AG08395 (cell line): ENCODE measurements around the gene LSP1.
A peak's percentile ranks its signal among the peaks of the same experiment; 100 is the strongest.

ENCODE experiments used
- DNase-seq: peaks from one replicate; pipeline ENCODE4 v3.0.0; 2012; ENCODE audit warnings: mixed read lengths, low spot score

Gene LSP1

DNA sequence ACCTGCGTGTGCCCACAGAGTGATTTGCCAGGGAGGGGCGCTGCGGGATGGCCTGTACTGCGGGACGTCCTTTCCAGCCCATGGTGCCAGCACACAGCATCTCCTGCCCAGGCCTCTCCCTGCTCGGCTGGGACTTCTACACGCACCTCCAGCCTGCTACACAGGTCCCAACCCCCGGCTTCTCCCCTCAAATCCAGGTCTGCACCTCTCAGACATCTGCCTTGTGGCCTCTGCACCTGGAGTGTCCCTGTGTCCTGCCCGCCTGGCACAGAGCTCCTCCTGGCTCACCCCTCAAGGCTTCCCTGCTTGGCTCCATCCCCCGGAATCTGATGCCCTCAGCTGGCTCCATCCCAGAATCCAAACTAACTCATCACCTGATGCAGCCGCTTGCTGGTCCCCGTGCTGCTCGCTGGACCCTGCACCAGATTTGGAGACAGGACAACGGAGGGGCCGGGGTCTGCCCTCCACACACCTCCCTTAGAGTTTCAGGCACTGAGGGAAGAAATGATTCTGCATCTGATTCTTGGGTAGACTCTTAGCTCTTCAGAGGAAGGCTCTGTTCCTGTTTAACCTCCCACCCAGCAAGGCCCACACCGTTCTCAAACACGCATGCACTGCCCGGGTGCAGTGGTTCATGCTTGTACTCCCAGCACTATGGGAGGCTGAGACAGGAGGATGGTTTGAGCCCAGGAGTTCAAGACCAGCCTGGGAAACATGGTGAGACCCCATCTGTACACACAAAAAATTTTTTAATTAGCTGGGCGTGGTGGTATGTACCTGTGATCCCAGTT is 4.0 kb upstream of the LSP1 start:
- no peak for DNase-seq

DNA sequence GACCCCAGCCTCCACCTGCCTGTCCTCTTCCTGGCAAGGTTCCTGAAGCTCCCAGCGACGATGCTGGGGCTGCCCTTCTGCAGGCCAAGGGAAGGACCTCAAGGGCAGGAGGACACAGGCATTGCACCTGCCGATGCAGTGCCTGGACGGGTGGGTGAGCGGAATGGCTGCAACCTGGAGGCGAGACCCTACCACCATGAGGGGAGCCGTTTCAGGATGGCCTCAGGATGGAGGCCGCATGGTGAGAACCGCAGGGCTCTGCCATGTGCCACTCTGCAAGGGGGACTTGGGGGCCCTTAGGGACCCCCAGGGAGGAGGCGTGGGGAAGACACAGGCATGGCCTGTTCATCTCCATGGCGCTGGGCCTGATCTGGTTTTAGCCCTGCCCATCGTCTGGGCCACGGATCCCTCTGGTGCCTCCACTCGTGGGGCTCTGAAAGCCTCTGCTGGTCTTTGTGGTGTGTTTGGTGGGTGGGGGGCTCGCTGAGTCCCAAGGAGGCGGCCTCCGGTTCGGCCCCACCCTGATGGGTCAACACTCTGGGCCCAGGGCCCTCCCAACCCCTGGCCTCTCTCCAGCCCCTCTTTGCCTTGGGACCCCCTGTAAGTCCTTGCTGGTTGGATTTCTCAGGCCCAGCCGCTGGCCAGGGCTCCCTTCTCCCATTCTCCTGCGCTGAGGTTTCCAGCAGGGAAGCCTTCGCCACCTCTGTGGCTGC is 1.3 kb upstream of the LSP1 start:
- DNase-seq = no peak

DNA sequence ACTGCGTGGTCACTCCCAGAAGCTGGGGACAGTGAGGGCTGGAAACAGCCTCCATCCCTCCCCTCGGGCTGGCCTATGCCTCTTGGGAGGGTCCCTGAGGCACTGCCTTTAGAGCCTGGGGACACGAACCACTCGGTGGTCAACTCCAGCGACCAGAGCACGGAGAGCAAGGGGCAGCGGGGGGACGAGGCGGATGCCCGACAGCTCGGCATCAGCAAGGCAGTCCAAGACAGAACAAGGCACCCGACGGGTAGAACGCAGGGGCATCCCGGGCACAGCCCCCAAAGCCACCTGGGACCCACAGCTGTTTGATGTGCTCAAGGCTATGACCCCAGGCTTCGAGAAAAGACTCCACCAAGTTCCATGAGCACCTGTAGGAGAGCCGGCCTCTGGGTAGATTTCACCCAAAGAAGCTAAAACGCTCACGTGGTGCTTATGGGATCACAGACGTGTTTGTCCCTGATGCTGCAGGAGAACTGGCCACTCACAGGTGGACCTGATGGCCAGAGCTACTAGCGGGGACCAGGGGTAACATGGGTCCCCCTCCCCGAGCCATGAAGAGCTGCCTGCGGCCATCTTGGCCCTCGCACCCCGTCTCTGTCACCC is 510 bp upstream of the LSP1 start:
- no peak for DNase-seq

DNA sequence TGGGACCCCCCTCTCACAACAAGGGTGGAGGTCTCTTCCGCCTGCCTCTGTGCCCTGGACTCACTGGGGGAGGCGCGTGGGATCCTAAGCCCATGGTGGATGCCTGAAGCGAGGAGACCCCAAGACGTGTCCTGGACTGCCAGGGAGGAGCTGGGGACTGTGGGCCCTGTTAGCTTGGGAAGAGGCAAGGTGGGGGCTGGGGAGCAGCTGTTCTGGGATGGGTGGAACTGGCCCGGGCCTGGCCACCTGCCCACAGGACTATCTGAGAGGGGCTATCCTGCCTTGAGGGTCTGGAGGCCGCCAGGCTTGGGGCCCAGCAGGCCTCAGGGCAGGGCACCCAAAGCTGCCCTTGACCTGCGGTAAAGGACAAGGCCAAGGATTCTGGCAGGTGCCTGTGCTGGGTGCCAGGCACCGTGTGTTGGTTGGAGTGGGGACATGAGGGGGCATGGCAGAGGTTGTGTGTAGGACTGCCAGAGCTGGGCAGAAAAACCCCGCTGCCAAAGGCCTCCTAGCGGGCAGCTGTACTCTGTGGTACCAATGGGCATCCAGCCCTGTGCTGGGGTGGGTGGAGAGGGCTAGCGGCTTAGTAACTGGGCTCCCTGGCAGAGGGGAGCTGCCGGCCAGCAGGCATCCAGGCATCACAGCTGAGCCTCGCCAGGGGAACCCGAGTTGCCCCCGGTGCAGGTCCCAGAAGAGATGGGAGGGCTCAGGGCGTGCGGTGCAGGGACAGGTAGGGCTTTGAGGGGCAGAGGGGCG is 670 bp downstream of the LSP1 start:
- no peak for DNase-seq

DNA sequence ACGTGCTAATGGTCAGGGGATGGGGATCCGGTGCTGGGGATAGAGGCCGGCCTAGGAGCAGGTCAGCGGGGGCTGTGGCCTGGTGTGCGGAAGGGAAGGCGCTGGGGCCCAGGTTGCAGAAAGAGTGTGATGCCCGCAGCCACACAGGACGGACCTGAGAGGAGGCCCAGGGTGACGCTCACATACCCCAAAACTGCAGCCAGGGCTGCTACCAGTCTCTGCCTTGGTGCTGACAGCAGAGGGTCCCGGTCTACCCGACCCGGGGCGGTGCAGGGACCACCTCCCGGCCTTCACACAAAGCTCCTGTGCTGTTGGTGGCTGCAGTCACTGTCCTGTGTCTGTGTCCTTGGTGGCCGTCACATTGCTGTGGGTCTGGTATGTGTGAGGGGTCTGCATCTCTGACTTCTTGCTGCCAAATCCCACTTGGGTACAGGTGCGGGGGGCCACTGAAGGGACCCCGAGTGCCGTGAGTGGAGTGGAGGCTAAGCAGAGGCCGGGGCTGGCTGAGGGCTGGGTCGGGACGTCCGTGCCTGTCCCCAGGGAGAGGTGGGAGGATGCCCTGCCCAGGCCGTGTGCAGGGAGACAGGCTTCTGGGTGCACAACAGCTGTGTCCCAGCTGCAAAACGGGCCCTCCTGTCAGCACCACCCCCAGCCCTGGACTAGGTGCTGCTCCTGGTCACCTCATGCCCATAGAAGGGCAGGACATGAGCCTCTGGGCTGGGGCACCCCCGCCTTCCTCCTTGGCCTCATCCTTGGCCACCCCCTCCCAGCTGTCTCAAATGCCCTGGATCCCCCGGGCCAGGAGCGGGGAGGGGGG is 1.5 kb downstream of the LSP1 start:
- no peak for DNase-seq

DNA sequence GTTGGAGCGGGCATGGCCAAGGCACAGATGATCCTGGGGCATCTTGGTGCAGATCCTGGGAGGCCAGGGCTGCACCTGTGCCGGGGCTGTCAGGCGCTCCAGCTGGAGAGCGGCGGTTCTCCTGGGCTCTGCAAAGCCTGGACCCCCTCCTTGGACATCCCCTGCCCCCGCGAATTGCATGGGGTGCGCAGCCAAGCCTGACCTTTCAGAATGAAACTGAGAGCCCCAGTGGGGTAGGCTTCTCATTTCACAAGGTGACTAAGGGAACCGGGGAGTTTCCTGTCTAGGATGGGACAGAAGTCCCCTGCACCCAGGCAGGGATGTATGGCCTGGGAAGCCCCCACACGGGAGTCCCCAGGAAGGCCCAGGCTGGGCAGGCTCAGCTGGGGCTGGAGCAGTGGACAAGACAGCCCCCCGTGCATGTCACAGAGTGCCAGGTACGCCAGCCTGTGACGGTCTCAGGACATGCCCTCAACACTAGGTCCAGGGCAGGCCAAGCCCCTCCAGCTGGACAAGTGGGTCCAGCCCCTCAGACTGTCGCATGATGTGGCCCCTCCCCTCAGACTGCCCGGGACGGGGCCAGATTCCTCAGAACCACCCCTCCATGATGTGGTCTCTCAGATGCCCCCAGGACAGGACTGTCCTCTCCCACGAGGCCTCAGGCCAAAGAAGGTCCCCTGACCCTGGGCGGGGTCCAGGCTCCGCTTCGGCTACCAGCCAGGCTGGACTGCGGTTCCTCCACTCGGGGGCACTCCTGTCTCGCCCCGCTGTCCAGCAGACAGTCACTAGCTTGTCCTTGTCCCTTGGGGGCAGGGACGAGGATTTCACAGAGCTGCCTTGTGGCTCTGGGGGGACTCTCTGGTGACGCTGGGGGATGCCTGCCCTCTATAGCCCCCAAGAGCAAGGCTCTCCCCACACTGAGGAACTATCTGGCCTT is 2.3 kb downstream of the LSP1 start:
- DNase-seq = no peak

DNA sequence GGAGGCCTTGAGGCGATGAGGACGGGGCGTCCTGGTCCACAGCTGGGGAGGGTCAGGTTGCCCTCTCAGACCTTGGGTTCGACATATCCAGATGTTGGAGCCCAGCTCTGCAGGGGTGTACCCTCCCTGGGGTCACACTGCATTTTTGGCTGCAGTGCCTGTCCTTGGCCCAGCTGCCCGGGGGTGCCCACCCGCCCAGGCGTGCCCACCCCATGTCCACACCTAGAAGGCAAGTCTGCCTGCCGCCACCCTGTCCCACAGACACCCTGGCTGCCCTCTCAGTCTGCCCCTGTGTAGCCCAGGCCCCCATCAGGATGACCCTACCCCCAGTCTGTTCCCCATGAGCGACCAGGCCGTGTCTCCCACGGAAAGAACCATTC is 3.0 kb downstream of the LSP1 start:
- DNase-seq = no peak

DNA sequence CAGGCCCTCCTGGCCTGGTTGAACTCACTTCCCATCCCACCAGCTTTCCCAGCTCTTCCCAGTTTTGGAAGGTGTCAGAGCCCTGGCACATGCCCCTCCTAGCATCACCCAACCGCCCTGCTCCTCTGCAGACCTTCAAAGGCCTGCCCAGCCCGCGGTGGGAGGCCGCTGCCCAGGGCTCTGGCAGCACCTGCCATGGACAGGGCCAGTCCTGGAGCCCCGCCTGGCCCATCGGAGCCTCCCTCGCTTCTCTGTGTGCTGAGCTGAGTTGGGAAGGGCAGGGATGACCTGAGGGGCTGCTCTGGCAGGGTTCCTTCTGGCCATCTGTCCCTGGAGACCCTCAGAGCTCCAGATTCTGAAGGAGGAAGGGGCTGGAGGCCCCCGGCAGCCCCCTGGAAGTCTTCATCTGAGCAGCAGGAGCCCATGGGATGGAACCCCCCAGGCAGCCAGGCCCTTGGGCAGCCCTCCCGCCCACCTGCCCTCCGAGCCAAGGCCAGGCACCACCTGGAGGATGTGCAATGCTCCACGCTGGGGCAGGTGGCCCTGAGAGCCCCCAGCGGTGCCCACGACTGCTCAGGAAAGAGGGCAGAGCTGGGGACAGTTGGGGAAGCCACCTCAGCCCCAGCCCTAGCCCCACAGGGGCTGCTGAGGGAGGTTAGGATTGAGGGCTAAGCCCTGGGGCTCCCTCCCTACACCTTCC is 3.6 kb downstream of the LSP1 start:
- no peak for DNase-seq

DNA sequence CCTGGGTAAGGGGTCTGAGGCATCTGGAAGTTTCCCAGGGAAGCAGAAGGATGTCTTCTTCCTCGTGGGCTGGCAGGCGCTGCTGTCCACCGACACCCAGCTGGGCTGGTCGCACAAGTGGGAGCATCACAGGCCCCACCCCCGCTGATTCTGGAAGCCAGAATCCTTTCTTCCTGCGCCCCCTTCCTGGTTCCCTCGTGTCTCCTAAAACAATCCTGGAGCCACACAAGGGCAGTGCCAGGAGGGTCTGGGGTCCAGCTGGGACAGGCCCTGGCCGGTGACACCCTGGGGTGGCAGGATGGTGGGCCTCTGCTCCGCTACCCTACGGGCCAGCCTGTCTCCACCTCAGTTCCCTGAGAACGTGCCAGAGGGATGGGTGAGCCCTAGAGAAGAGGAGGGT is 4.2 kb downstream of the LSP1 start:
- DNase-seq = no peak

DNA sequence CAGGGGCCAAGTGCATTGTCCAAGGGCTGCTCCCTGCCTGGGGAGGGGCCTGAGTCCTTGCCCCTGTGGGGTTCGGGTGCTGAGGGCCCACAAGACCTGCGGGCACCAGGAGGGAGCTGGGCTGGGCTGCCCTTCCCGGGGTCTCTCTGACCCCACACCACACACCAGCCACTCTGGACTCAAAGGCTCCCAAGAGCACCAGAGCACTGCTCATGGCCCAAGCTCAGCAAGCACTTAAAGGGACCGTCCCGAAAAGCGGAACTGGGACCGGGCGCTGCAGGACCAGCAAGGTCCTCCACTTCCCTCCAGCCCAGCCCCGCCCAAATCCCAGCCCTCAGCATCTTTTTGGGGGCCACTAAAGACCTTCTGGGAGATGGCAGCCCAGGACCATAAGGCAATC is 5.3 kb downstream of the LSP1 start:
- no peak for DNase-seq

DNA sequence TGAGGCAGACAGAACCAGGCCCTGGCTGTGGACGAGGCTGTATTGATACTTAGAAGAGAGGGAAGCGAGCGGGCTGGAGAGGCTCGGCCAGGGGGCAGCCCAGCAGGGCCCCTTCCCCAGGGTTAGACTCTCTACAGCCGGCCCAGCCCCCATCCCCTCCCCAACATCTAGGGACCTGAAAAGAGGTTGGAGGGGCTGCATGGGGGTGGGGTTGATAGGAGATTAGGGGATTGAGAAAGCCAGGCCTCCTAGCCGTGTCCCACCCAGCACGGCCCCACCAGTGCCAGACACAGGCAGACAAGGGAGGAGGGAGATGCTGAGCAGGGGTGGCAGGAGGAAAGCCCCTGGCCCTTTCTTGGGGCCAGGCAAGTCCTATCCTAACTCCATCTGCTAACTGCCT is 5.7 kb downstream of the LSP1 start:
- DNase-seq = no peak

DNA sequence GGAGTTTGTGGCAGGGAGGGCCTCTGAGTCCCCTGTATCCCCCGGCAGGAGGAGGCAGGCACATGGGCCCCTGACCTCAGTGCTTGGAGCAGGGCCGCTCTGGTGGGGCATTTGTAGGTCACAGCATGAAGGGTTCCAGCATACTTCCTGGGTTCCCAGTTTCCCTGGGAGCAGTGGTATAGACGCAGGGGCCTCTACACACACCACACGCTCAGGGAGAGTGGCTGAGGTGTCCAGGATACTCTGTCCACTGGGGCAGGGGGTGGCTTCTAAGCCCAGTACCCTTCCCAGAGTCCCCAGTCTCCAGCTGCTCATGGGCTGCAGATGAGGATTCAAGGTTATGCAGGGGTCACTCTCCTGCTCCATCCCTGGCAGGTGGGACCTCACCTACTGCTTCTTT is 6.1 kb downstream of the LSP1 start:
- no peak for DNase-seq

DNA sequence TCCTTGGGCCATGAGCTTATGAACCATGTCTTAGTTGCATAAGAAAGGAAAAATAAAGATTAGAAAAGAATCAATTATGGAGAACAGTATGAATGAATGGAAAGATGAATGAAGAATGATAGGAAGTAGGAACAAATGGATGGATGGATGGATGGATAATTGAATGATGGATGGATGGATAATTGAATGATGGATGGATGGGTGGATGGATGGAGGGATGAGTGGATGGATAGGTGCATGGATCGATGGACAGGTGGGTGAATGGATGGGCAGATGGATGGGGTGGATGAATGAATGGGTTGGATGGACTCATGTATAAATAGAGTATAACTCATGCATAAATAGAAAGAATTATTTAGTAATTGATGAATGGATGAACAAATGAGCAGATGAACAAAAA is 7.2 kb downstream of the LSP1 start:
- DNase-seq = no peak

DNA sequence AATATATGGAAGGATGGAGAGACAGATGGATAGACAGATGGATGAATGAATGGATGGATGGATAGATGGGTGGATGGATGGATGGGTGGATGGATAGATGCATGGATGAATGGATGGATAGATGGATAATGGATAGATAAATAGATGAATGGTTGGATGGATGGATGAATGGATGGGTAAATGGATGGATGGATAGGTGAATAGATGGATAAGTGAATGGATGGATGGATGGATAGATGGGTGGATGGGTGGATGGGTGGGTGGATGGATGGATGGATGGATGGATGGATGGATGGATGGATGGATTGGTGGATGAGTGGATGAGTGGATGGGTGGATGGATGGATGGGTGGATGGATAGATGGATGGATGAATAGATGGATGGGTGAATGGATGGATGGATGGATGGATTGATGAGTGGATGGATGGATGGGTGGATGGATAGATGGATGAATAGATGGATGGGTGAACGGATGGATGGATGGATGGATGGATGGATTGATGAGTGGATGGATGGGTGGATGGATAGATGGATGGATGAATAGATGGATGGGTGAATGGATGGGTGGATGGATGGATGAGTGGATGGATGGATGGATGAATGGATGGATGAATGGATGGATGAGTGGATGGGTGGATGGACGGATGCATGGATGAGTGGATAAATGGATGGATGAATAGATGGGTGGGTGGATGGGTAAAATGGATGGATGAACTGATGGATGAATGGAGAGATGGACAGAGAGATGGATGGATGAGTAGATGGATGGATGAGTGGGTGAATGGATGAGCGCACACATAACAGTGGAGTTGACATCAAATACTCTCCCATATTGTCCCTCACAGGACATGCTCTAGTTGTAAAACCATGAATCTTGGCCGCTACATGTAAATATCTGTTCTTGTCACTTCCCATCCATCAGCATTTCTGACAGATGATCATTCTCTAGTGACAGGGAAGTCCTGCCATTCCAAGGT is 8.8 kb downstream of the LSP1 start:
- no peak for DNase-seq

DNA sequence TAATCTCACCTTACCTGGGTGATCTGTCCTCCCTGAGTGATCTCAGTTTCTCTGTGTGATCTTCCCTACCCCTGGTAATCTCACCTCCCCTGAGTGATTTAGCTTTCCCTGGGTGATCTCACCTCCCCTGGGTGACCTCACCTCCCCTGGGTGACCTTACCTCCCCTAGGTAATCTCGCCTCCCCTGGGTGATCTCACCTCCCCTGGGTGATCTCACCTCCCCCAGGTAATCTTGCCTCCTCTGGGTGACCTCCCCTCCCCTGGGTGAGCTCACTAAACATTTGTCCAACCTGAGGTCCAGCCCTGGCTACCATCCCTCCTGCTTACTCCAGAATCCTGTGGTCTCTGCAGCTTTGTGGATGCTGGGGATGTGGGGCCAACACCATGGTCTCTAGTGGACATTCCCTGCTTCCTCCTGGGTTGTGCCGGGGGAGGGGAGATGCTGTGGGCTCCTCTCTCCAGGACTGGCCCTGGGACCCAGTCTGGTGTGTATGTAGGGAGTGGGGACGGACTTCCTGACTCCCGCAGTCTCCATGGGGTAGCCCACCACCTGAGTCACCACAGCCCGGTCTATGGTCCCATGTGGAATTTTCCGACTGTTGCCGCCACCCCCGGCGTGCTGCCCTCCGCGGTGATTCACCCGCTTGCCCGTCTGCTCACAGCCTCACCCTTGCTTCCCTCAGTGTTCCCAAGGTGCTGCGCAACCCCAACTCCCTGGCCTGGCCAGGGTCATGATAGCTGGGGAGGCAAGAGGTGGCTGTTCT is 9.9 kb downstream of the LSP1 start:
- DNase-seq = no peak

DNA sequence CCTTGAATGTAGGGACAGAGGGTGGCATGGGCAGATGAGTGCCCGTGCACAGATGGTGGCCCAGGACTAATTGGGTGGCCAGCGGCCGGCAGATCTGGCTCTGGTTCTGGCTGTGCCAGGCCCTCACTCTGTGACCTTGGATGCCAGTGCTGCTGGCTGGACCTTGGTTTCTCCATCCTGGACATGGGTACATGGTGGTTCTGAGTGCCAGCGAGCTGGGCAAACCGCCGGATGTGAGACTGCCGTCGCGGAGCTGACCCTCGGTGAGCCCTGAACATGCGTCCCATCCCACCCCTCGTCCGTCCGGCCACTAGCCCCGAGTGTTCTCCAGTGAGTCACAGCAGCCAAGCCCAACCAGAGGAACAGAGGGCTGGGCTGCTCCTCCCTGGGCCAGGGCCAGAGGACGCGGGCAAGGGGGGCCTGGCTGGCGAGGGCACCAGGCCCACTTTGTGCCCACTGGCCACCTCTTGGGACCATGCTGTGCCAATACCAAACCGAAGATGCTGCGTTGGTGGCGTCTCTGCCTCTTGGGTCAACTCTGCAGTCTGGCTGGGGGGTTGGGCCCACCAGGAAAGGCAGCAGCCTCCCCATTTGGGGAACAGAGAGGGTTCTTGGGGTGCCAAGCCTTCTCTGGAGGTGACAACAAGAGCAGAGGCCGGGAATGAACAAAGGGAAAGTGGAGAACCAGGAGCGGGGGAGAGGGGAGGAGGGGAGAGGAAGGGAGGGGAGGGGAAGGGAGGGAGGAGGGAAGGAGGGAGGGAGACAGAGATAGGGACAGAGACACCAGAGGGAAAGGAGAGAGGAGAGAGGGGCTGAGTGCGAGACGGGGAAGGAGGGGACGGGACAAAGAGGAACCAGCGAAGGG is 10.7 kb downstream of the LSP1 start:
- DNase-seq = peak; percentile 97

DNA sequence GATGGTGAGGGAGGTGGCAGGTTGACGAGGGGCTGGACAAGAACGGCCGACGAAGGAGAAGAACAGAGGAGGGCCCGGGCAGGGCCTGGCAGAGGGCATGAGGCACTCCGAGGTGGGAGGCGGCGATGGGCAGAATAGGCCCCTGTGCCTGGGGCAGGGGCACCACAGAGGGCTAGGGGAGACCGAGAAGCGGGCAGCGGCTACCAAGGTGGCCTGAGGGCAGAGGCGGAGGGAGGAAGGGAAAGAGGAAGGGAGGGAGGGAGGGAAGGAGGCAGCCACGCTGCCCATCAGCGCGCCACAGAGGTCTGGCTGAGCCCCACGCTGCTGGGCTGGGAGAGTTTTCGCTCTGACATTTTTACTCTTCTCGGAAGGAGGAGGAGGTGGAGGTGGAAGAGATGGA is 11.3 kb downstream of the LSP1 start:
- DNase-seq = peak; percentile 29
